Natural killer cell (primary cell): ENCODE measurements around the gene PERM1. TPM values are rescaled to one million over a fixed set of nuclear protein-coding genes. Genes with fewer than 3 reads are reported as not detected.

Source experiments
- ATAC-seq, 3 donors: fragments of 150-1000 bp in 2 of 3; fragments of 200-7000 bp in 1 of 3; cut with Tn5 transposase; 1 replicate in 1 of 3; 2 replicates in 2 of 3; pipeline ENCODE4 v1.10.0; 2021; ENCODE audit warnings: mild to moderate bottlenecking in 2 of 3, moderate library complexity in 2 of 3
- DNase-seq, 2 donors: peaks; one replicate each; pipeline versions ENCODE4 v3.0.0 to v3.0.0-alpha.2; 2013 to 2021; ENCODE audit warnings: mixed read lengths in 1 of 2
- H3K27ac ChIP-seq: one replicate; pipeline ENCODE4 v1.5.1; 2013; ENCODE audit warnings: mild to moderate bottlenecking, low read length
- H3K27me3 ChIP-seq: one replicate; pipeline ENCODE4 v1.6.1; 2013; ENCODE audit warnings: low read length; ENCODE audit not compliant: control insufficient read depth, insufficient read depth
- H3K36me3 ChIP-seq: one replicate; pipeline ENCODE4 v1.6.1; 2013; ENCODE audit warnings: low read length; ENCODE audit not compliant: control insufficient read depth, insufficient read depth
- H3K4me1 ChIP-seq: one replicate; pipeline ENCODE4 v1.6.1; 2013; ENCODE audit warnings: low read length; ENCODE audit not compliant: control insufficient read depth, insufficient read depth
- H3K4me3 ChIP-seq: one replicate; pipeline ENCODE4 v1.5.1; 2013; ENCODE audit warnings: low read length
- H3K9me3 ChIP-seq: one replicate; pipeline ENCODE4 v1.6.1; 2013; ENCODE audit warnings: low read length; ENCODE audit not compliant: control insufficient read depth, insufficient read depth
- H3K27ac Mint-ChIP-seq, 2 donors: one replicate each; pipeline ENCODE4 v1.8.0; 2022; ENCODE audit warnings: mild to moderate bottlenecking in 2 of 2, mixed read lengths in 2 of 2, moderate library complexity in 1 of 2
- H3K27me3 Mint-ChIP-seq, 2 donors: one replicate each; pipeline ENCODE4 v1.8.0; 2022; ENCODE audit warnings: low read depth in 2 of 2, mixed read lengths in 2 of 2
- H3K36me3 Mint-ChIP-seq: one replicate; pipeline ENCODE4 v1.8.0; 2022; ENCODE audit warnings: mixed read lengths
- H3K4me1 Mint-ChIP-seq, 2 donors: one replicate each; pipeline ENCODE4 v1.8.0; 2022; ENCODE audit warnings: mixed read lengths in 2 of 2
- H3K4me3 Mint-ChIP-seq: one replicate; pipeline ENCODE4 v1.8.0; 2022; ENCODE audit warnings: mild to moderate bottlenecking, moderate library complexity, mixed read lengths
- H3K9me3 Mint-ChIP-seq, 2 donors: one replicate each; pipeline ENCODE4 v1.8.0; 2022; ENCODE audit warnings: mixed read lengths in 2 of 2
- WGBS: methylation state at CpG from one replicate; pipeline ENCODE4 v1.1.7; 2013; ENCODE audit warnings: missing lambda C conversion rate; ENCODE audit not compliant: insufficient coverage; 5-methylcytosine and 5-hydroxymethylcytosine counted together
- intact Hi-C: fragments of 100-400 bp; cut with micrococcal nuclease; formaldehyde crosslinking; loops from one replicate; pipeline ENCODE4 v1.14.2; 2022
- total RNA-seq, 4 donors: library from RNA; stranded (reverse); fragments of 120-200 nt in 1 of 4; gene quantifications; one replicate each; pipeline versions ENCODE4 v1.2.3 to v1.2.4, GENCODE V29; 2013 to 2022
- TF ChIP-seq, protein P1 (sequence below): fragments of 200-600 bp; IDR thresholded peaks from one replicate; pipeline ENCODE4 v1.8.0; 2022; ENCODE audit warnings: antibody characterized with exemption

The PERM1 gene
- total RNA-seq, 3 donors from 2014 or later (not counting 1 experiment from before 2014, with no cell fraction given) = not detected

GRCh38 chr1:972726-973458, 9.0 kb downstream of the PERM1 start:
- H3K27ac Mint-ChIP-seq = no peak overlapping the region

DNA sequence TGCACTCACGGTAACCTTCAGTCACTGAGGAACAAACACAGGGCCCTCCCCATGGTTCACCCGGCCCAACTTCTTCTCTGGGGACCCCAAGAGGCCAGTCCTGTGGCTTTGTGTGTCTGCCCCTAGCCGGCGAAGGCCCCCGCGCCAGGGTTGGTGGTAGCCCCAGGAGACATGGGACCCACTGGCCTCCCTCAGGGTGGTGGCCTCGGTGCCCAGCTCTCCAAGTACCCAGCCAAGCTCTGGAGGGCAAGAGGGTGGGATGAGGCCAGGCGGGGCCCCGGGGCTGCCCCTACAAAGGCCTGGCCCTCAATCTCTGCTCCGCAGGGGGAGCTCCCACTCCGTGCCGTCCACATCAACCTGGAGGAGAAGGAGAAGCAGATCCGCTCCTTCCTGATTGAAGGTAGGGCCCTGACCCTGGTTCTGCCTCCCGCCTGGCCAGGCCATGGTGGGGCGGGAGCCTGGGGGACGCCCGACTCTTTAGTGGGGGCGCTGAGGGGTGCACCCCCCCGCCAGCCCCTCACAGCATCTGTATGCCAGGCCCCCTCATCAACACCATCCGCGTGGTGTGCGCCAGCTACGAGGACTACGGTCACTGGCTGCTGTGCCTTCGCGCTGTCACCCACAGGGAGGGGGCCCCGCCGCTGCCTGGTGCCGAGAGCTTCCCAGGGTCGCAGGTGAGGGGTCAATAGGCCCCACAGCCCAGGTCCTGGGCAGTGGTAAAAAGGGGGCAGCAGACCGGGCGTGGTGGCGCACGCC, 10.0 kb downstream of the PERM1 start:
- Mint-ChIP-seq H3K36me3 (no peaks in the 10 kb centered on the region), H3K9me3 (no peaks in the 10 kb centered on the region), H3K27ac (no peak overlapping the region), H3K27me3 (peaks cover 0 to 20% of the 10 kb centered on the region in 2 donors), H3K4me1 (peaks cover 0 to 8% of the 10 kb centered on the region in 2 donors), H3K4me3 (no peak overlapping the region)
- no peak overlapping the region for H3K4me3 ChIP-seq
- no peak overlapping the region for H3K27ac ChIP-seq
- WGBS = 83% methylated on average over 34 of the region's 34 CpGs
- ATAC-seq (no peak), DNase-seq (no peak)
- H3K4me1 ChIP-seq = peaks cover 19% of the 10 kb centered on the region
- intact Hi-C loops = no loop called here
- TF ChIP-seq, protein P1, sequence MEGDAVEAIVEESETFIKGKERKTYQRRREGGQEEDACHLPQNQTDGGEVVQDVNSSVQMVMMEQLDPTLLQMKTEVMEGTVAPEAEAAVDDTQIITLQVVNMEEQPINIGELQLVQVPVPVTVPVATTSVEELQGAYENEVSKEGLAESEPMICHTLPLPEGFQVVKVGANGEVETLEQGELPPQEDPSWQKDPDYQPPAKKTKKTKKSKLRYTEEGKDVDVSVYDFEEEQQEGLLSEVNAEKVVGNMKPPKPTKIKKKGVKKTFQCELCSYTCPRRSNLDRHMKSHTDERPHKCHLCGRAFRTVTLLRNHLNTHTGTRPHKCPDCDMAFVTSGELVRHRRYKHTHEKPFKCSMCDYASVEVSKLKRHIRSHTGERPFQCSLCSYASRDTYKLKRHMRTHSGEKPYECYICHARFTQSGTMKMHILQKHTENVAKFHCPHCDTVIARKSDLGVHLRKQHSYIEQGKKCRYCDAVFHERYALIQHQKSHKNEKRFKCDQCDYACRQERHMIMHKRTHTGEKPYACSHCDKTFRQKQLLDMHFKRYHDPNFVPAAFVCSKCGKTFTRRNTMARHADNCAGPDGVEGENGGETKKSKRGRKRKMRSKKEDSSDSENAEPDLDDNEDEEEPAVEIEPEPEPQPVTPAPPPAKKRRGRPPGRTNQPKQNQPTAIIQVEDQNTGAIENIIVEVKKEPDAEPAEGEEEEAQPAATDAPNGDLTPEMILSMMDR = no peak
- no peaks in the 10 kb centered on the region for H3K36me3 ChIP-seq
- H3K9me3 ChIP-seq = no peaks in the 10 kb centered on the region
- H3K27me3 ChIP-seq = peaks cover 13% of the 10 kb centered on the region

More at GRCh38 chr1:972726-973458, 9.0 kb downstream of the PERM1 start:
- Histone ChIP-seq H3K4me3 (no peak overlapping the region), H3K36me3 (no peaks in the 10 kb centered on the region), H3K9me3 (no peaks in the 10 kb centered on the region), H3K27me3 (peaks cover 13% of the 10 kb centered on the region), H3K4me1 (peaks cover 12% of the 10 kb centered on the region), H3K27ac (no peak overlapping the region)
- Mint-ChIP-seq H3K27me3 (peaks cover 0 to 20% of the 10 kb centered on the region in 2 donors), H3K4me1 (peaks cover 0 to 8% of the 10 kb centered on the region in 2 donors), H3K36me3 (no peaks in the 10 kb centered on the region), H3K9me3 (no peaks in the 10 kb centered on the region), H3K4me3 (no peak overlapping the region)
- intact Hi-C loops = no loop called here
- ATAC-seq (no peak), DNase-seq (no peak)
- WGBS = 91% methylated on average over 28 of the region's 28 CpGs
- TF ChIP-seq, protein P1 = no peak

GRCh38 chr1:970973-971730, 10.7 kb downstream of the PERM1 start:
- Mint-ChIP-seq H3K9me3 (no peaks in the 10 kb centered on the region), H3K27me3 (peaks cover 0 to 20% of the 10 kb centered on the region in 2 donors), H3K27ac (no peak overlapping the region), H3K4me3 (no peak overlapping the region), H3K4me1 (peaks cover 0 to 7% of the 10 kb centered on the region in 2 donors), H3K36me3 (no peaks in the 10 kb centered on the region)
- ATAC-seq (no peak), DNase-seq (no peak)
- 49% methylated on average over 39 of the region's 42 CpGs for WGBS
- Histone ChIP-seq H3K27me3 (peaks cover 13% of the 10 kb centered on the region), H3K4me3 (no peak overlapping the region), H3K9me3 (no peaks in the 10 kb centered on the region), H3K4me1 (peaks cover 22% of the 10 kb centered on the region), H3K27ac (no peak overlapping the region), H3K36me3 (no peaks in the 10 kb centered on the region)
- TF ChIP-seq, protein P1 = no peak
- intact Hi-C loops = no loop called here
